PC-3 (cell line): ENCODE measurements around the gene AFAP1L2. TPM values are rescaled to one million over a fixed set of nuclear protein-coding genes. Genes with fewer than 3 reads are reported as not detected.

Experiments used
- ATAC-seq: fragments of 200-7000 bp; cut with Tn5 transposase; 2 replicates; pipeline ENCODE4 v1.9.1; 2020; ENCODE audit warnings: mild to moderate bottlenecking, moderate library complexity
- BruUV-seq: library from RNA; stranded (reverse); fragments of 400-500 nt; replicated peaks from 2 replicates; lab custom pipeline; 2021; lab: Mats Ljungman, UMichigan
- CTCF ChIA-PET: fragments of 300-600 bp; sonication (Branson Sonifier 250); formaldehyde crosslinking; loops from one replicate; lab custom pipeline; 2022; ENCODE audit warnings: antibody characterized with exemption; lab: Charles Lee
- POLR2A ChIA-PET: fragments of 300-600 bp; sonication (Branson Sonifier 250); formaldehyde crosslinking; loops from one replicate; lab custom pipeline; 2022; ENCODE audit warnings: antibody characterized with exemption; ENCODE audit not compliant: unreplicated experiment; lab: Charles Lee
- DNase-seq: peaks from one replicate; pipeline ENCODE4 v3.0.0-alpha.2; 2015
- H2AFZ ChIP-seq: fragments of 300-600 bp; sonication (generic); 2 replicates; pipeline ENCODE4 v1.6.0; 2016; ENCODE audit warnings: antibody characterized with exemption, low read length
- H3F3A ChIP-seq: fragments of 300-600 bp; sonication (generic); one replicate; pipeline ENCODE4 v1.6.0; 2017; ENCODE audit warnings: antibody characterized with exemption, low read length, control low read depth, mild to moderate bottlenecking; ENCODE audit not compliant: unreplicated experiment
- H3K27ac ChIP-seq: fragments of 300-600 bp; sonication (generic); 2 replicates; pipeline ENCODE4 v1.5.1; 2016; ENCODE audit warnings: mild to moderate bottlenecking, low read length
- H3K27me3 ChIP-seq: fragments of 300-600 bp; sonication (generic); 2 replicates; pipeline ENCODE4 v1.6.1; 2016; ENCODE audit warnings: low read length, mixed read lengths
- H3K36me3 ChIP-seq: fragments of 300-600 bp; sonication (generic); 2 replicates; pipeline ENCODE4 v1.6.1; 2016; ENCODE audit warnings: low read depth, mixed run types, low read length, mixed read lengths
- H3K4me1 ChIP-seq: fragments of 300-600 bp; sonication (generic); 2 replicates; pipeline ENCODE4 v1.5.1; 2016; ENCODE audit warnings: low read length; ENCODE audit not compliant: insufficient read depth
- H3K4me2 ChIP-seq: fragments of 300-600 bp; sonication (generic); 2 replicates; pipeline ENCODE4 v1.6.0; 2016; ENCODE audit warnings: low read length
- H3K4me3 ChIP-seq: fragments of 300-600 bp; sonication (generic); 2 replicates; pipeline ENCODE4 v1.5.1; 2016; ENCODE audit warnings: mild to moderate bottlenecking, low read length, mixed read lengths
- H3K79me2 ChIP-seq: fragments of 300-600 bp; sonication (generic); 2 replicates; pipeline ENCODE4 v1.6.1; 2017; ENCODE audit warnings: low read length, mixed read lengths
- H3K9ac ChIP-seq: fragments of 300-600 bp; sonication (generic); 2 replicates; pipeline ENCODE4 v1.6.0; 2016; ENCODE audit warnings: mild to moderate bottlenecking, low read length
- H3K9me2 ChIP-seq: fragments of 300-600 bp; sonication (generic); replicated peaks from 2 replicates; pipeline ENCODE4 v1.6.1; 2016; ENCODE audit warnings: mixed run types, low read length, mixed read lengths
- H3K9me3 ChIP-seq: fragments of 300-600 bp; sonication (generic); 2 replicates; pipeline ENCODE4 v1.6.1; 2016; ENCODE audit warnings: low read length, mixed read lengths
- H4K20me1 ChIP-seq: fragments of 300-600 bp; sonication (generic); 2 replicates; pipeline ENCODE4 v1.6.1; 2016; ENCODE audit warnings: low read length, mixed read lengths
- EZH2 ChIP-seq: fragments of 300-600 bp; sonication (generic); IDR thresholded peaks from one replicate; pipeline ENCODE4 v1.6.1; 2017; ENCODE audit warnings: antibody characterized with exemption, mild to moderate bottlenecking, low read length; ENCODE audit not compliant: unreplicated experiment
- EZH2phosphoT487 ChIP-seq: fragments of 300-600 bp; sonication (generic); IDR thresholded peaks from 2 replicates; pipeline ENCODE4 v1.6.1; 2018; ENCODE audit warnings: mild to moderate bottlenecking, antibody characterized with exemption, low read length, borderline replicate concordance
- intact Hi-C: fragments of 100-400 bp; cut with micrococcal nuclease; formaldehyde crosslinking; loops from 2 replicates; pipeline ENCODE4 v1.9.0; 2023
- total RNA-seq: library from RNA; depleted of rRNA; stranded (reverse); fragments of >200 nt; gene quantifications from 2 replicates; pipeline ENCODE4 v1.2.3, GENCODE V29; 2014
- TF ChIP-seq, protein P1 (sequence below): fragments of 300-600 bp; sonication (generic); conservative IDR thresholded peaks from 2 replicates; pipeline ENCODE4 v1.5.1; 2017; ENCODE audit warnings: antibody characterized with exemption, low read depth, mild to moderate bottlenecking, low read length

Gene AFAP1L2
- total RNA-seq, 1 experiment from 2014 or later, result 0.77 TPM

GRCh38 chr10:114291516-114291915 is 112.8 kb downstream of the AFAP1L2 start:
- Histone ChIP-seq H3K36me3 (no peaks in the 10 kb centered on the region), H3K9ac (no peak overlapping the region), H2AFZ (no peak overlapping the region), H3K4me1 (no peaks in the 10 kb centered on the region), H3K4me2 (no peak overlapping the region), H3K79me2 (no peaks in the 10 kb centered on the region), H3K4me3 (no peak overlapping the region), H4K20me1 (no peaks in the 10 kb centered on the region), H3K27ac (no peak overlapping the region), H3K9me2 (no peaks in the 10 kb centered on the region), H3K9me3 (peaks cover 8% of the 10 kb centered on the region; the same call in 1 of the 2 replicates), H3F3A (no peaks in the 10 kb centered on the region), H3K27me3 (no peaks in the 10 kb centered on the region)
- no TSS peak for BruUV-seq
- no peak for DNase-seq
- ATAC-seq, result no peak
- ChIA-PET CTCF (no interaction called here), POLR2A (no interaction called here)
- intact Hi-C loops, result no loop called here
- TF ChIP-seq, protein P1, sequence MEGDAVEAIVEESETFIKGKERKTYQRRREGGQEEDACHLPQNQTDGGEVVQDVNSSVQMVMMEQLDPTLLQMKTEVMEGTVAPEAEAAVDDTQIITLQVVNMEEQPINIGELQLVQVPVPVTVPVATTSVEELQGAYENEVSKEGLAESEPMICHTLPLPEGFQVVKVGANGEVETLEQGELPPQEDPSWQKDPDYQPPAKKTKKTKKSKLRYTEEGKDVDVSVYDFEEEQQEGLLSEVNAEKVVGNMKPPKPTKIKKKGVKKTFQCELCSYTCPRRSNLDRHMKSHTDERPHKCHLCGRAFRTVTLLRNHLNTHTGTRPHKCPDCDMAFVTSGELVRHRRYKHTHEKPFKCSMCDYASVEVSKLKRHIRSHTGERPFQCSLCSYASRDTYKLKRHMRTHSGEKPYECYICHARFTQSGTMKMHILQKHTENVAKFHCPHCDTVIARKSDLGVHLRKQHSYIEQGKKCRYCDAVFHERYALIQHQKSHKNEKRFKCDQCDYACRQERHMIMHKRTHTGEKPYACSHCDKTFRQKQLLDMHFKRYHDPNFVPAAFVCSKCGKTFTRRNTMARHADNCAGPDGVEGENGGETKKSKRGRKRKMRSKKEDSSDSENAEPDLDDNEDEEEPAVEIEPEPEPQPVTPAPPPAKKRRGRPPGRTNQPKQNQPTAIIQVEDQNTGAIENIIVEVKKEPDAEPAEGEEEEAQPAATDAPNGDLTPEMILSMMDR, result no peak
- TF ChIP-seq EZH2 (no peak), EZH2phosphoT487 (no peak)

- no peaks in the 10 kb centered on the region for H3K4me1 ChIP-seq
- no peak overlapping the region for H2AFZ ChIP-seq
- no peaks in the 10 kb centered on the region for H3K79me2 ChIP-seq
- no peak overlapping the region for H3K9ac ChIP-seq
- H3K9me3 ChIP-seq, result peaks cover 8% of the 10 kb centered on the region; the same call in 1 of the 2 replicates
- no peak for ATAC-seq
- intact Hi-C loops, result no loop called here
- no peaks in the 10 kb centered on the region for H3K27me3 ChIP-seq
- TF ChIP-seq, protein P1, result no peak
- TF ChIP-seq EZH2phosphoT487 (no peak), EZH2 (no peak)
- DNase-seq, result no peak
- H3K27ac ChIP-seq, result no peak overlapping the region
- BruUV-seq, result no TSS peak
- ChIA-PET CTCF (no interaction called here), POLR2A (no interaction called here)
- no peaks in the 10 kb centered on the region for H3K36me3 ChIP-seq
- no peak overlapping the region for H3K4me2 ChIP-seq
- H3F3A ChIP-seq, result no peaks in the 10 kb centered on the region
- H3K4me3 ChIP-seq, result no peak overlapping the region
- H3K9me2 ChIP-seq, result no peaks in the 10 kb centered on the region
- no peaks in the 10 kb centered on the region for H4K20me1 ChIP-seq
Measured at GRCh38 chr10:114291076-114291475, 113.2 kb downstream of the AFAP1L2 start.

DNA sequence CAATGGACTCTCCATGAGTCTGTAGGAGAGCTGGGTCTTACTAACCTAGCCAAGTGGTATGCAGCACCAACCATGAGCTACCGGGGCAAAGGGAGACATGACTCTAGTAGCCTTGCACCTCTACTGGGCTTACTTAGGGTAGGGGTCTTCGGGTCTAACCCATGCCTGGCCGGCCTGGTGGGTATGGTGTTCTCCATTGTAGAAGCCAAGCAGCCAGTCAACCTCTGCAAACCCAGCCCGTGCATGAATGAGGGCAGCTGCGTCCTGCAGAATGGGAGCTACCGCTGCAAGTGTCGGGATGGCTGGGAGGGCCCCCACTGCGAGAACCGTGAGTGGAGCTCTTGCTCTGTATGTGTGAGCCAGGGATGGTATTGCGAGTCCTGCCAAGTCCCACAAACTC is 114.3 kb downstream of the AFAP1L2 start:
- H3K36me3 ChIP-seq, result no peaks in the 10 kb centered on the region
- ATAC-seq (no peak), DNase-seq (no peak)
- H3K9me3 ChIP-seq, result no peaks in the 10 kb centered on the region
- no peak overlapping the region for H3K4me2 ChIP-seq
- BruUV-seq, result no TSS peak
- no peak overlapping the region for H2AFZ ChIP-seq
- H4K20me1 ChIP-seq, result no peaks in the 10 kb centered on the region
- no peak overlapping the region for H3K4me3 ChIP-seq
- TF ChIP-seq EZH2phosphoT487 (no peak), EZH2 (no peak)
- TF ChIP-seq, protein P1, result no peak
- no peaks in the 10 kb centered on the region for H3K4me1 ChIP-seq
- ChIA-PET CTCF (no interaction called here), POLR2A (no interaction called here)
- H3F3A ChIP-seq, result no peaks in the 10 kb centered on the region
- H3K27ac ChIP-seq, result no peak overlapping the region
- no peaks in the 10 kb centered on the region for H3K27me3 ChIP-seq
- no peaks in the 10 kb centered on the region for H3K79me2 ChIP-seq
- H3K9me2 ChIP-seq, result no peaks in the 10 kb centered on the region
- intact Hi-C loops, result no loop called here
- no peak overlapping the region for H3K9ac ChIP-seq
